HL-60 (cell line): ENCODE measurements around the gene FAR1.

ENCODE experiments used
- DNase-seq, 2 experiments: peaks; one replicate each; pipeline ENCODE4 v3.0.0-alpha.2; 2010 to 2020; ENCODE audit warnings: low read depth in 1 of 2, low spot score in 1 of 2
- H3K27ac ChIP-seq: fragments of 250-450 bp; sonication (Bioruptor Pico); replicated peaks from 2 replicates; pipeline ENCODE4 v1.5.1; 2020; ENCODE audit warnings: mild to moderate bottlenecking, moderate library complexity
- H3K27me3 ChIP-seq: fragments of 250-450 bp; sonication (Bioruptor Pico); 2 replicates; pipeline ENCODE4 v1.5.1; 2021; ENCODE audit warnings: mild to moderate bottlenecking, moderate library complexity; ENCODE audit not compliant: insufficient read depth, poor library complexity, severe bottlenecking
- H3K4me3 ChIP-seq: replicated peaks from 2 replicates; pipeline ENCODE4 v1.5.1; 2011; ENCODE audit warnings: mild to moderate bottlenecking, control low read depth, low read length; ENCODE audit not compliant: insufficient read depth
- GABPA ChIP-seq: IDR thresholded peaks from 2 replicates; pipeline ENCODE4 v1.6.1; 2012; ENCODE audit warnings: low read depth
- POLR2AphosphoS5 ChIP-seq: IDR thresholded peaks from 2 replicates; pipeline ENCODE4 v1.6.1; 2012; ENCODE audit warnings: low read depth
- SPI1 ChIP-seq: IDR thresholded peaks from 2 replicates; pipeline ENCODE4 v1.6.1; 2012; ENCODE audit warnings: low read depth, mild to moderate bottlenecking, borderline replicate concordance
- TF ChIP-seq, protein P1 (sequence below): IDR thresholded peaks from 2 replicates; pipeline ENCODE4 v1.6.1; 2012; ENCODE audit warnings: low read depth; ENCODE audit not compliant: insufficient replicate concordance
- TF ChIP-seq, protein P2 (sequence below): IDR thresholded peaks from one replicate; pipeline ENCODE4 v1.5.1; 2011; ENCODE audit warnings: low read length, control low read depth, inconsistent platforms; ENCODE audit not compliant: insufficient read depth

FAR1 gene

DNA sequence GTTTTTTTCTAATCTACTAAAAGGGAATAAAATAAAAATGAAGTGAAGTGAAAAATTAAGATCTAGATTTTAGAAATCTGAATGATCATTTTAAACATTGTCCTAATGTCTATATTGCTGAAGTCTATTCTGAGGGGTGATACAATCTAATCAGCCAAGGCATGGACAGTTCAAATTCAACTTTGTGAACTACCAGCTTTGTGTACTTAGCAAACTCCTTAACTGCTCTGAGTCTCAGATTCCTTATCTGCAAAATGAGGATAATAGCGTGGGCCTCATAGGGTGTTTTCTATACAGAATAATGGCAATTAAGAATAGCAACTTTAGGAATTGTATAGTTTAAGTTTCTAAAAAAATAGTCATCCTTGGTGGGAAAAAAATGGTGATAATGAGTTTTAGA lies 31.4 kb downstream of the FAR1 start:
- DNase-seq = no peak
- Histone ChIP-seq H3K4me3 (no peak overlapping the region), H3K27me3 (no peaks in the 10 kb centered on the region), H3K27ac (no peak overlapping the region)
- TF ChIP-seq, protein P1, sequence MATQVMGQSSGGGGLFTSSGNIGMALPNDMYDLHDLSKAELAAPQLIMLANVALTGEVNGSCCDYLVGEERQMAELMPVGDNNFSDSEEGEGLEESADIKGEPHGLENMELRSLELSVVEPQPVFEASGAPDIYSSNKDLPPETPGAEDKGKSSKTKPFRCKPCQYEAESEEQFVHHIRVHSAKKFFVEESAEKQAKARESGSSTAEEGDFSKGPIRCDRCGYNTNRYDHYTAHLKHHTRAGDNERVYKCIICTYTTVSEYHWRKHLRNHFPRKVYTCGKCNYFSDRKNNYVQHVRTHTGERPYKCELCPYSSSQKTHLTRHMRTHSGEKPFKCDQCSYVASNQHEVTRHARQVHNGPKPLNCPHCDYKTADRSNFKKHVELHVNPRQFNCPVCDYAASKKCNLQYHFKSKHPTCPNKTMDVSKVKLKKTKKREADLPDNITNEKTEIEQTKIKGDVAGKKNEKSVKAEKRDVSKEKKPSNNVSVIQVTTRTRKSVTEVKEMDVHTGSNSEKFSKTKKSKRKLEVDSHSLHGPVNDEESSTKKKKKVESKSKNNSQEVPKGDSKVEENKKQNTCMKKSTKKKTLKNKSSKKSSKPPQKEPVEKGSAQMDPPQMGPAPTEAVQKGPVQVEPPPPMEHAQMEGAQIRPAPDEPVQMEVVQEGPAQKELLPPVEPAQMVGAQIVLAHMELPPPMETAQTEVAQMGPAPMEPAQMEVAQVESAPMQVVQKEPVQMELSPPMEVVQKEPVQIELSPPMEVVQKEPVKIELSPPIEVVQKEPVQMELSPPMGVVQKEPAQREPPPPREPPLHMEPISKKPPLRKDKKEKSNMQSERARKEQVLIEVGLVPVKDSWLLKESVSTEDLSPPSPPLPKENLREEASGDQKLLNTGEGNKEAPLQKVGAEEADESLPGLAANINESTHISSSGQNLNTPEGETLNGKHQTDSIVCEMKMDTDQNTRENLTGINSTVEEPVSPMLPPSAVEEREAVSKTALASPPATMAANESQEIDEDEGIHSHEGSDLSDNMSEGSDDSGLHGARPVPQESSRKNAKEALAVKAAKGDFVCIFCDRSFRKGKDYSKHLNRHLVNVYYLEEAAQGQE = no peak
- no peak for TF ChIP-seq GABPA
- TF ChIP-seq POLR2AphosphoS5 = no peak

DNA sequence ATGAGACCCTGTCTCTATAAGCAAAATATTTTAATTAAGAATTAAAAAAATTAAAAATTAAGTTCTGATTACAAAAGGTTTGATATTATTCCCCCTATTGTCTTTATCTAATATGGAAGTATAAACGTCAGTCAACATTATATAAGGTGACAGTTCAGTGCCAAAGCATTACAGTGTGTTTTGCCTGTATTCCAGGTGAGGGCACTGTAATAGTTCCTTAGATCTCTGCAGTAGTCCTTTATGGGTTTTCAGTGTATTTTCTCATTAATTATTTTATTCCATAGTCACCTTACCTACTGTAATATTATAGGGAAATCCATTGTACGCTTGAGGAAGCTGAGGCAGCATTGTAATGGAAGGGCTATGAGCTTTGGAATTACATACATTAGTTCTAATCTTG lies 33.0 kb downstream of the FAR1 start:
- no peak for DNase-seq
- Histone ChIP-seq H3K27me3 (no peaks in the 10 kb centered on the region), H3K27ac (no peak overlapping the region), H3K4me3 (no peak overlapping the region)
- TF ChIP-seq POLR2AphosphoS5 (no peak), SPI1 (no peak)

DNA sequence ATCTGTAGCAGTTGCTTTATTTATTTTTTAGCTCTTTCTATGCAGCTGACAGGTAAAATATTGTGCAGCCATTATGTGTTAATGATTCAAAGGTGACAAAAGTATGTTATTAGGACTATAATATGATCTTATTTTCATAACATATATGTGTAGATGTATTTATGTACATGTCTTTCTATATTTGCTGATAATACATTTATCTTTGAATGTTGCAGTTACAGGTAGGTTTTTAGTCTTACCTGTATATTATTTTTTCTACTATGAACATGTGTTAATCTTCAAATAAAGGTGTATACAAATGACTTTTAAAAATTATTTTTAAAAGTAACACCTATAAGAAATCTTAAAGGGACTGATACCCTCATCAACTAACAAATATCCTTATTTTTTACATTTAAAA lies 33.6 kb downstream of the FAR1 start:
- no peak overlapping the region for H3K4me3 ChIP-seq
- no peak overlapping the region for H3K27ac ChIP-seq
- DNase-seq = no peak
- TF ChIP-seq GABPA = no peak
- TF ChIP-seq POLR2AphosphoS5 = no peak
- TF ChIP-seq SPI1 = no peak
- TF ChIP-seq, protein P1 = no peak
- TF ChIP-seq, protein P2, sequence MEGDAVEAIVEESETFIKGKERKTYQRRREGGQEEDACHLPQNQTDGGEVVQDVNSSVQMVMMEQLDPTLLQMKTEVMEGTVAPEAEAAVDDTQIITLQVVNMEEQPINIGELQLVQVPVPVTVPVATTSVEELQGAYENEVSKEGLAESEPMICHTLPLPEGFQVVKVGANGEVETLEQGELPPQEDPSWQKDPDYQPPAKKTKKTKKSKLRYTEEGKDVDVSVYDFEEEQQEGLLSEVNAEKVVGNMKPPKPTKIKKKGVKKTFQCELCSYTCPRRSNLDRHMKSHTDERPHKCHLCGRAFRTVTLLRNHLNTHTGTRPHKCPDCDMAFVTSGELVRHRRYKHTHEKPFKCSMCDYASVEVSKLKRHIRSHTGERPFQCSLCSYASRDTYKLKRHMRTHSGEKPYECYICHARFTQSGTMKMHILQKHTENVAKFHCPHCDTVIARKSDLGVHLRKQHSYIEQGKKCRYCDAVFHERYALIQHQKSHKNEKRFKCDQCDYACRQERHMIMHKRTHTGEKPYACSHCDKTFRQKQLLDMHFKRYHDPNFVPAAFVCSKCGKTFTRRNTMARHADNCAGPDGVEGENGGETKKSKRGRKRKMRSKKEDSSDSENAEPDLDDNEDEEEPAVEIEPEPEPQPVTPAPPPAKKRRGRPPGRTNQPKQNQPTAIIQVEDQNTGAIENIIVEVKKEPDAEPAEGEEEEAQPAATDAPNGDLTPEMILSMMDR = no peak
- no peaks in the 10 kb centered on the region for H3K27me3 ChIP-seq

DNA sequence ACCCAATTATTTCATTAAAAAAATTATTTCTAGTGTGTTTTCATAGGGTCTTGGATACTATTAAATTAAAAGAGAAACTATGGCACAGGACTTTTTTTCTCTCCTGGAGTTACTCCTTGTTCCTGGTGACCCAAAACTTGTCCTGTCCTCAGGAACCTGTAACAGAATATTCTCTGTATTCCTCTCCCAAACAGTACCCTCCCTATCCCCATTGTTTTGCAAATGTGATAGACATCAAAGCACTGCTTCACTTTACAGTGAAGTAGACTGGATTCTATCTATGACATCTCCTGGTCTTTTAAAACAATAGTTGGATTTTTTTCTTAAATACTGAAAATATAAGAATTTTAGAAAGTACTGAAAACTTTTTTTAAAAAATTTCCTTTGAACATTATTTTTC lies 37.2 kb downstream of the FAR1 start:
- TF ChIP-seq GABPA = no peak
- TF ChIP-seq SPI1 = no peak
- no peak for TF ChIP-seq POLR2AphosphoS5
- TF ChIP-seq, protein P2 = no peak
- TF ChIP-seq, protein P1 = no peak
- DNase-seq = no peak
- H3K27ac ChIP-seq = no peak overlapping the region
- no peak overlapping the region for H3K4me3 ChIP-seq
- no peaks in the 10 kb centered on the region for H3K27me3 ChIP-seq
